Smooth muscle cell (in vitro differentiated cells): ENCODE data around the gene CMC2. TPM values are rescaled to one million over a fixed set of nuclear protein-coding genes. Genes with fewer than 3 reads are reported as not detected.

Experiments used
- DNase-seq: peaks from one replicate; lab custom pipeline; 2025; ENCODE audit not compliant: unreplicated experiment; lab: John Stamatoyannopoulos, UW
- H2AFZ ChIP-seq: fragments of 200-600 bp; sonication (generic); 2 replicates; pipeline ENCODE4 v1.6.0; 2016; ENCODE audit warnings: antibody characterized with exemption, low read depth, mild to moderate bottlenecking
- H3F3A ChIP-seq: fragments of 200-600 bp; sonication (generic); 2 replicates; pipeline ENCODE4 v1.6.0; 2017; ENCODE audit warnings: antibody characterized with exemption, low read depth
- H3K27ac ChIP-seq: fragments of 200-600 bp; sonication (generic); 2 replicates; pipeline ENCODE4 v1.5.1; 2016; ENCODE audit warnings: low read depth, mild to moderate bottlenecking
- H3K27me3 ChIP-seq: fragments of 200-600 bp; sonication (generic); 2 replicates; pipeline ENCODE4 v1.6.1; 2016; ENCODE audit warnings: low read depth, mild to moderate bottlenecking
- H3K36me3 ChIP-seq: fragments of 200-600 bp; sonication (generic); 2 replicates; pipeline ENCODE4 v1.5.1; 2016; ENCODE audit warnings: low read depth
- H3K4me1 ChIP-seq: fragments of 200-600 bp; sonication (generic); 2 replicates; pipeline ENCODE4 v1.5.1; 2016; ENCODE audit warnings: low read depth
- H3K4me2 ChIP-seq: fragments of 200-600 bp; sonication (generic); 2 replicates; pipeline ENCODE4 v1.6.0; 2016; ENCODE audit warnings: mild to moderate bottlenecking
- H3K4me3 ChIP-seq: fragments of 200-600 bp; sonication (generic); 2 replicates; pipeline ENCODE4 v1.5.1; 2016; ENCODE audit warnings: mild to moderate bottlenecking
- H3K79me2 ChIP-seq: fragments of 200-600 bp; sonication (generic); 2 replicates; pipeline ENCODE4 v1.6.0; 2016; ENCODE audit warnings: low read depth, mild to moderate bottlenecking
- H3K9ac ChIP-seq: fragments of 200-600 bp; sonication (generic); 2 replicates; pipeline ENCODE4 v1.6.0; 2016; ENCODE audit warnings: low read depth
- H3K9me3 ChIP-seq: fragments of 200-600 bp; sonication (generic); replicated peaks from 2 replicates; pipeline ENCODE4 v1.5.1; 2016; ENCODE audit warnings: low read depth
- H4K20me1 ChIP-seq: fragments of 200-600 bp; sonication (generic); 2 replicates; pipeline ENCODE4 v1.6.0; 2016; ENCODE audit warnings: low read depth
- WGBS: methylation state at CpG from one replicate; pipeline ENCODE4 v1.1.7; 2016; ENCODE audit warnings: low lambda C conversion rate; 5-methylcytosine and 5-hydroxymethylcytosine counted together
- polyA plus RNA-seq: library from polyadenylated mRNA; unstranded; fragments of >200 nt; fragmentation: Nextera tagmentation; extraction: Ambion mirVana; gene quantifications from 2 replicates; pipeline ENCODE4 v1.2.1, GENCODE V29; 2016
- total RNA-seq: library from RNA; depleted of rRNA; stranded (reverse); fragments of >200 nt; gene quantifications from 2 replicates; pipeline ENCODE4 v1.2.3, GENCODE V29; 2014
- TF ChIP-seq, protein P1 (sequence below): fragments of 200-600 bp; sonication (generic); IDR thresholded peaks from 2 replicates; pipeline ENCODE4 v1.5.1; 2017; ENCODE audit warnings: borderline replicate concordance, mild to moderate bottlenecking, antibody characterized with exemption; ENCODE audit not compliant: insufficient read depth, poor library complexity, severe bottlenecking

Gene CMC2
- total and polyA plus RNA-seq, 2 experiments from 2014 or later, result 53.2 to 110 TPM

DNA sequence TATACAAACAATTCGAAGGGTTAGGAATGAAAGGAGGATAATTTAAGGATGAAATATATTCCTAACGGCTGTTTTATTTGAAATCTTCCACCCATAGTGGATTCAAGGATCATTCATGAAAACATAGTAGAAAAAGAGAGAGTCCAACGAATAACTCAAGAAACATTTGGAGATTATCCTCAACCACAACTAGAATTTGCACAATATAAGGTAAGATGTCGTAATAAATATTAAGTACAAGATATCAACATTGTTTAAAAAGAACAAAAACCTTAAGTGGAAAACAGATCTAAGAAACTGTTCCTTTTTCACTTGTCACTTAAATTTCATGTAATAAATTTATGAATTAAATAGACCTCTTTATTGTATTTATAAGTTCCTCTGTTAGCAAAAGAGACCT lies 19.7 kb upstream of the CMC2 start:
- no peak overlapping the region for H3K4me3 ChIP-seq
- H3K27ac ChIP-seq, result no peak overlapping the region
- H3K4me1 ChIP-seq, result no peaks in the 10 kb centered on the region
- TF ChIP-seq, protein P1, sequence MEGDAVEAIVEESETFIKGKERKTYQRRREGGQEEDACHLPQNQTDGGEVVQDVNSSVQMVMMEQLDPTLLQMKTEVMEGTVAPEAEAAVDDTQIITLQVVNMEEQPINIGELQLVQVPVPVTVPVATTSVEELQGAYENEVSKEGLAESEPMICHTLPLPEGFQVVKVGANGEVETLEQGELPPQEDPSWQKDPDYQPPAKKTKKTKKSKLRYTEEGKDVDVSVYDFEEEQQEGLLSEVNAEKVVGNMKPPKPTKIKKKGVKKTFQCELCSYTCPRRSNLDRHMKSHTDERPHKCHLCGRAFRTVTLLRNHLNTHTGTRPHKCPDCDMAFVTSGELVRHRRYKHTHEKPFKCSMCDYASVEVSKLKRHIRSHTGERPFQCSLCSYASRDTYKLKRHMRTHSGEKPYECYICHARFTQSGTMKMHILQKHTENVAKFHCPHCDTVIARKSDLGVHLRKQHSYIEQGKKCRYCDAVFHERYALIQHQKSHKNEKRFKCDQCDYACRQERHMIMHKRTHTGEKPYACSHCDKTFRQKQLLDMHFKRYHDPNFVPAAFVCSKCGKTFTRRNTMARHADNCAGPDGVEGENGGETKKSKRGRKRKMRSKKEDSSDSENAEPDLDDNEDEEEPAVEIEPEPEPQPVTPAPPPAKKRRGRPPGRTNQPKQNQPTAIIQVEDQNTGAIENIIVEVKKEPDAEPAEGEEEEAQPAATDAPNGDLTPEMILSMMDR, result no peak
- H2AFZ ChIP-seq, result no peak overlapping the region
- no peaks in the 10 kb centered on the region for H3F3A ChIP-seq
- H3K36me3 ChIP-seq, result peaks cover 5% of the 10 kb centered on the region
- no peaks in the 10 kb centered on the region for H3K27me3 ChIP-seq
- H3K4me2 ChIP-seq, result no peak overlapping the region
- H4K20me1 ChIP-seq, result no peaks in the 10 kb centered on the region
- H3K79me2 ChIP-seq, result no peaks in the 10 kb centered on the region
- 95% methylated on average over 4 of the region's 4 CpGs for WGBS
- no peak overlapping the region for H3K9ac ChIP-seq
- no peaks in the 10 kb centered on the region for H3K9me3 ChIP-seq
- no peak for DNase-seq

DNA sequence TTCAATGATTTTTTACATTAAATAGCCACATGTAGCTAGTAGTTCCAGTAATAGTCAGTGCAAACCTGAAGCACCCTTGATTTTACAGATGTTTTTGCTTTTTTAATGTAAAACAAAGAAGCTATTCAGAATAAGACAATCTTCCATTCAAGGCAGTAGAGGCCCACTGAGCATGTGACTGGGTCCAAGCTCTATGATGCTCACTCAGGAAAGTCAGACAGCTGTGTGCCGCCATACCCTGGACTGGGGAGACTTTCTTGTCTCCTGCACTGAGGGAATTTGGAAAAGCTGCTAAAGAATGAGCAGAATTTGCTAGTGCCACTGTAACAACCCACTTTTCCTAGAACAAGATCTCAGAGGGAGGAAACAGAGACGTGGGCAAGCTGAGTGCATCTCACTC lies 11.8 kb upstream of the CMC2 start:
- no peaks in the 10 kb centered on the region for H3K79me2 ChIP-seq
- no peaks in the 10 kb centered on the region for H3K9me3 ChIP-seq
- H3K27me3 ChIP-seq, result no peaks in the 10 kb centered on the region
- no peaks in the 10 kb centered on the region for H3F3A ChIP-seq
- no peak overlapping the region for H2AFZ ChIP-seq
- 92% methylated on average over 2 of the region's 2 CpGs for WGBS
- no peaks in the 10 kb centered on the region for H3K4me1 ChIP-seq
- peaks cover 17% of the 10 kb centered on the region for H3K36me3 ChIP-seq
- no peak for DNase-seq
- no peak overlapping the region for H3K4me3 ChIP-seq
- H3K9ac ChIP-seq, result no peak overlapping the region
- H3K4me2 ChIP-seq, result no peak overlapping the region
- TF ChIP-seq, protein P1, result no peak
- no peaks in the 10 kb centered on the region for H4K20me1 ChIP-seq
- no peak overlapping the region for H3K27ac ChIP-seq

DNA sequence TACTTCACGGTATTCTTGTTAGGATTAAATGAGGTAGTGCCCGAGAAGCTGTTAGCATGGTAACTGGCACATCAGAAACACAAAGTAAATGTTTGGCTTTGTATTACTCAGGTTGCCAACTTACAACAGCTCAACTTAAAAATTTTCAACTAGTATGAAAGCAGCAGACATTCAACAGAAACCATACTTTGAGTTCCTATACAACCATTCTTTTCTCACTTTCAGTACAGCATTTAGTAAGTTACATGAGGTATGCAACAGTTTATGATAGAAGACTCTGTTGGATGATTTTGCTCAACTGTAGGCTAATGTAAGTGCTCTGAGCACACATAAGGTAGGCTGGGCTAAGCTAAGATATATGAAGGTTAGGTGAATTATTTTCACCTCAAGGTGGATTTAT lies 8.0 kb upstream of the CMC2 start:
- Histone ChIP-seq H3K9ac (no peak overlapping the region), H3K36me3 (peaks cover 5% of the 10 kb centered on the region), H3K27ac (no peak overlapping the region), H3K9me3 (no peaks in the 10 kb centered on the region), H4K20me1 (no peaks in the 10 kb centered on the region), H3K4me1 (no peaks in the 10 kb centered on the region), H3K4me2 (no peak overlapping the region), H3K79me2 (no peaks in the 10 kb centered on the region), H3F3A (no peaks in the 10 kb centered on the region), H3K27me3 (no peaks in the 10 kb centered on the region), H3K4me3 (no peak overlapping the region), H2AFZ (no peak overlapping the region)
- 98% methylated on average over 2 of the region's 2 CpGs for WGBS
- DNase-seq, result no peak
- TF ChIP-seq, protein P1, result no peak

DNA sequence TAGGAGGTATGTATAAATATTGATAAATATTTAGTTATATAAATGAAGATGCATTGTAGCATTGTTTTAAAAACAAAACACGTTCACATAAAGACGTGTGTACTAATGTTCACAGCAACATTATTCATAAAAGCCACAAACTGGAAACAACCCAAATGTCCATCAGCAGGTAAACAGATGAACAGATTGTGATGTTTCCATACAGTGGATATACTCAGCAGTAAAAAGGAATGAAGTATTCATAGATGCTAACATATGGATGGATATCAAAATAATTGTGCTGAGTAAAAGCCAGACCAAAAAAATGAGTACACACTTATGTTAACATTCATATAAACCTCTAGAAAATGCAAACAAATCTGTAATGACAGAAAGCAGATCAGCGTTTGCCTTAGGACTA lies 6.3 kb upstream of the CMC2 start:
- Histone ChIP-seq H3K36me3 (peaks cover 5% of the 10 kb centered on the region), H2AFZ (no peak overlapping the region), H3K4me2 (no peak overlapping the region), H3K4me3 (no peak overlapping the region), H3K27me3 (no peaks in the 10 kb centered on the region), H3K79me2 (peaks cover 6% of the 10 kb centered on the region), H3F3A (no peaks in the 10 kb centered on the region), H3K27ac (no peak overlapping the region), H4K20me1 (no peaks in the 10 kb centered on the region), H3K9me3 (no peaks in the 10 kb centered on the region), H3K4me1 (no peaks in the 10 kb centered on the region), H3K9ac (no peak overlapping the region)
- DNase-seq, result no peak
- TF ChIP-seq, protein P1, result no peak
- WGBS, result 95% methylated on average over 3 of the region's 3 CpGs
